Suprapubic skin (tissue), 4 donors: ENCODE data around the gene UBE2J1. TPM values are rescaled to one million over a fixed set of nuclear protein-coding genes. Genes with fewer than 3 reads are reported as not detected.
A peak's percentile ranks its signal among the peaks of the same experiment; 100 is the strongest.

Source experiments
- DNase-seq, 2 donors: peaks; one replicate each; pipeline ENCODE4 v3.0.0-alpha.2; 2019; ENCODE audit warnings: low spot score in 2 of 2
- H3K27ac ChIP-seq: fragments of 200-600 bp; sonication (generic); one replicate; pipeline ENCODE4 v1.5.1; 2019
- H3K27me3 ChIP-seq: fragments of 200-600 bp; sonication (generic); one replicate; pipeline ENCODE4 v1.5.1; 2019
- H3K36me3 ChIP-seq: fragments of 200-600 bp; sonication (generic); one replicate; pipeline ENCODE4 v1.5.1; 2019
- H3K4me1 ChIP-seq: fragments of 200-600 bp; sonication (generic); one replicate; pipeline ENCODE4 v1.5.1; 2019
- H3K4me3 ChIP-seq: fragments of 200-600 bp; sonication (generic); one replicate; pipeline ENCODE4 v1.5.1; 2019; ENCODE audit warnings: mild to moderate bottlenecking
- H3K9me3 ChIP-seq: fragments of 200-600 bp; sonication (generic); one replicate; pipeline ENCODE4 v1.5.1; 2019
- CTCF ChIP-seq, 2 donors: fragments of 200-600 bp in 1 of 2; fragments of 450-650 bp in 1 of 2; sonication (generic) in 1 of 2; IDR thresholded peaks; one replicate each; pipeline ENCODE4 v1.5.1; 2016 to 2019; ENCODE audit warnings: antibody characterized with exemption in 2 of 2, mild to moderate bottlenecking in 1 of 2, moderate library complexity in 1 of 2
- EP300 ChIP-seq: sonication (generic); formaldehyde crosslinking; IDR thresholded peaks from one replicate; pipeline ENCODE4 v1.6.1; 2017; ENCODE audit warnings: antibody characterized with exemption
- POLR2A ChIP-seq, 2 donors: fragments of 450-650 bp; IDR thresholded peaks; one replicate each; pipeline ENCODE4 v1.6.1; 2017; ENCODE audit warnings: antibody characterized with exemption in 2 of 2, mild to moderate bottlenecking in 2 of 2, moderate library complexity in 2 of 2
- POLR2AphosphoS5 ChIP-seq, 3 donors: sonication (generic); formaldehyde crosslinking; IDR thresholded peaks; one replicate each; pipeline ENCODE4 v1.6.1; 2017; ENCODE audit warnings: antibody characterized with exemption in 3 of 3
- WGBS: methylation state at CpG from one replicate; pipeline ENCODE4 v1.1.5; 2018; 5-methylcytosine and 5-hydroxymethylcytosine counted together
- total RNA-seq, 4 donors: library from RNA; depleted of rRNA; stranded (reverse); fragments of >200 nt; gene quantifications; one replicate each; pipeline ENCODE4 v1.1.0, GENCODE V29; 2016

The UBE2J1 gene
- total RNA-seq, 4 donors from 2014 or later: 18.7 to 26.1 (median 20.6) TPM

DNA sequence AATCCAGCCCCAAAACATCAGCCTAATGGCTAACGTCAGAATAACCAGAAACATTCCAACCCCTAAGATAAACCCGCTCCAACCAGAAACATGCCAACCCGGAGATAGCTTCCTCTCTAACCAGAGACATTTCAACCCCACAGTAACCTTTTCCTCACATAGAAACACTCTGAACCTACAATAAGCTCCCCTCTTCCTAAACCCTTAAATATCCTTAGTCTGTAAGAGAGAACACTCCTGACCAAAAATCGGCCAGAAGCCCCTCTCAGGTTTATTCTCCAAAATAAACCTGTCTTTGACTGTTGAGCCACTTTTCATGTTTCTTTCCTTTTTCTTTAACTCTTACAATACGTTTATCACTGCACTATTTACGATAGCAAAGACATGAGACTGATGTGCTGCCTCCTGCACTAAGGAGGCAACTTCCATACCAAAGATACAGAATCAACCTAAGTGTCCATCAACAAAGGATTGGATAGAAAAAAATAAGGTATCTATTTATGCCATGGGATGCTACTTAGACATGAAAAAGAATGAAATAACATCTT is 32.4 kb downstream of the UBE2J1 start:
- no peaks in the 10 kb centered on the region for H3K27me3 ChIP-seq
- H3K27ac ChIP-seq: no peak overlapping the region
- H3K9me3 ChIP-seq: no peaks in the 10 kb centered on the region
- H3K4me1 ChIP-seq: no peaks in the 10 kb centered on the region
- whole genome bisulfite sequencing: 93% methylated on average over 6 of the region's 6 CpGs
- no peak overlapping the region for H3K4me3 ChIP-seq
- no peak for TF ChIP-seq POLR2AphosphoS5 (IDR thresholded peaks at IDR 0.05)
- TF ChIP-seq POLR2A (IDR thresholded peaks at IDR 0.05): no peak
- no peak for TF ChIP-seq CTCF (IDR thresholded peaks at IDR 0.05)
- no peak for TF ChIP-seq EP300
- no peak for DNase-seq
- H3K36me3 ChIP-seq: peaks cover 3% of the 10 kb centered on the region

DNA sequence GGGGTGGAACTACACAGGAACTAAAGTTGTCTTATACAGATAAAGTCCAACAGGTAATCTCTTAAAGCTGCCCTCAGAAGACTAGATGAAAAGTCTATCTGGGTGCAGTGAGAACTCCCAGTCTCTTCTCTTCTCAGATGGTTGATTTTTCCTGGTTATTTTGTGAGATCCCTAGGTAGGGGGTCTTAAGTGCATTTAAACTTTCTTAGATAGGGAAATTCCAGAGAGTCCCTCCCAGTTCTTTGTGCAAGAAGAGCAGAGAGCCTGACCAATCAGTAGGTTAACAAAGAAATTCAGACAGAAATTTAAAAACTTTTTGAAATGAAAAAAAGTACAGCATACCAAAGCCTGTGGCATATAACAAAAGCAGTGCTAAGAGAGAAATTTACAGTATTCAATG is 35.5 kb downstream of the UBE2J1 start:
- peaks cover 17% of the 10 kb centered on the region for H3K4me1 ChIP-seq

GRCh38 chr6:89315249-89315885 is 37.2 kb downstream of the UBE2J1 start, which contains the start of gene GABRR2:
GABRR2 (minus strand) TSS chr6:89315299; CDS start chr6:89315165, 134 bp downstream.
- 94% methylated on average over 6 of the region's 6 CpGs for WGBS
- no peaks in the 10 kb centered on the region for H3K36me3 ChIP-seq
- H3K9me3 ChIP-seq: no peaks in the 10 kb centered on the region
- no peak within 1 kb of the TSS for H3K4me3 ChIP-seq
- H3K4me1 ChIP-seq: peaks cover 28% of the 10 kb centered on the region
- H3K27me3 ChIP-seq: no peaks in the 10 kb centered on the region
- TF ChIP-seq CTCF (IDR thresholded peaks at IDR 0.05): no peak
- no peak for TF ChIP-seq EP300
- no peak for TF ChIP-seq POLR2A (IDR thresholded peaks at IDR 0.05)
- TF ChIP-seq POLR2AphosphoS5 (IDR thresholded peaks at IDR 0.05): no peak
- DNase-seq: no peak
- H3K27ac ChIP-seq: no peak within 1 kb of the TSS

More for the DNA sequence above, 35.5 kb downstream of the UBE2J1 start:
- peaks cover 3% of the 10 kb centered on the region for H3K36me3 ChIP-seq
- H3K9me3 ChIP-seq: no peaks in the 10 kb centered on the region
- TF ChIP-seq POLR2AphosphoS5 (IDR thresholded peaks at IDR 0.05) (no peak), CTCF (IDR thresholded peaks at IDR 0.05) (no peak), EP300 (no peak), POLR2A (IDR thresholded peaks at IDR 0.05) (no peak)
- no peak overlapping the region for H3K4me3 ChIP-seq
- no peaks in the 10 kb centered on the region for H3K27me3 ChIP-seq
- H3K27ac ChIP-seq: no peak overlapping the region
- DNase-seq: no peak

- no peaks in the 10 kb centered on the region for H3K27me3 ChIP-seq
- no peak for DNase-seq
- 90% methylated on average over 7 of the region's 7 CpGs for WGBS
- TF ChIP-seq POLR2A (IDR thresholded peaks at IDR 0.05) (no peak), CTCF (IDR thresholded peaks at IDR 0.05) (no peak), POLR2AphosphoS5 (IDR thresholded peaks at IDR 0.05) (no peak), EP300 (no peak)
- H3K9me3 ChIP-seq: no peaks in the 10 kb centered on the region
- H3K27ac ChIP-seq: no peak overlapping the region
- H3K4me1 ChIP-seq: peaks cover 28% of the 10 kb centered on the region
- H3K36me3 ChIP-seq: no peaks in the 10 kb centered on the region
- no peak overlapping the region for H3K4me3 ChIP-seq
Measured at GRCh38 chr6:89314692-89315091, 37.8 kb downstream of the UBE2J1 start.

GRCh38 chr6:89313006-89313405 is 39.5 kb downstream of the UBE2J1 start:
- Histone ChIP-seq H3K9me3 (no peaks in the 10 kb centered on the region), H3K4me1 (peaks cover 28% of the 10 kb centered on the region), H3K4me3 (no peak overlapping the region), H3K27me3 (no peaks in the 10 kb centered on the region), H3K27ac (peak overlapping the region; percentile 71), H3K36me3 (no peaks in the 10 kb centered on the region)
- TF ChIP-seq CTCF (IDR thresholded peaks at IDR 0.05) (no peak), POLR2A (IDR thresholded peaks at IDR 0.05) (no peak), POLR2AphosphoS5 (IDR thresholded peaks at IDR 0.05) (no peak), EP300 (no peak)
- DNase-seq: no peak
- 31% methylated on average over 1 of the region's 1 CpG for WGBS
